DOHH2 (cell line): ENCODE results near the gene DEF6.

Source experiments
- EZH2phosphoT487 ChIP-seq: fragments of 200-600 bp; sonication (generic); IDR thresholded peaks from 2 replicates; pipeline ENCODE4 v1.6.1; 2017; ENCODE audit warnings: borderline replicate concordance, mild to moderate bottlenecking, antibody characterized with exemption, low read length, moderate library complexity, mixed read lengths
- TF ChIP-seq, protein P1 (sequence below): fragments of 200-600 bp; sonication (generic); IDR thresholded peaks from one replicate; pipeline ENCODE4 v1.5.1; 2014; ENCODE audit warnings: antibody characterized with exemption, mild to moderate bottlenecking, low read depth, low read length; ENCODE audit not compliant: poor library complexity, severe bottlenecking

DNA sequence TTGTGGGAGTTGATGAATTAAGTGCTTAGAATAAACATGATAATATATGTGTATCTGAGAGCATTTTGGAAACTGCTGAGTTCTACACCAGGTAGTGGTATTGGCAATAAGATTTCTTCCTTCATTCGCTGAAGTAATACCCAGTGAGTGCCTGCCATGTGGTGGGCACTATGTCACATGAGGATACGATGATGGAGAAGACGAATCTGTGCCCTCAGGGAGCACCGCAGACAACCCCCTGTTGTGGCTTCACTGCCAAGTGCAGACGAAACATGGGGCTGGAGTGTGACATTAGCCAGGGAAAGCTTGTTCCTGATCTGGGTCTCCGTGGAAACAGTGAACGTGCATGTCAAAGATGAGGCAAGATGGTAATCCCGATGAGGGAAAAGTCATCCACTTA is 30.2 kb upstream of the DEF6 start:
- TF ChIP-seq, protein P1, sequence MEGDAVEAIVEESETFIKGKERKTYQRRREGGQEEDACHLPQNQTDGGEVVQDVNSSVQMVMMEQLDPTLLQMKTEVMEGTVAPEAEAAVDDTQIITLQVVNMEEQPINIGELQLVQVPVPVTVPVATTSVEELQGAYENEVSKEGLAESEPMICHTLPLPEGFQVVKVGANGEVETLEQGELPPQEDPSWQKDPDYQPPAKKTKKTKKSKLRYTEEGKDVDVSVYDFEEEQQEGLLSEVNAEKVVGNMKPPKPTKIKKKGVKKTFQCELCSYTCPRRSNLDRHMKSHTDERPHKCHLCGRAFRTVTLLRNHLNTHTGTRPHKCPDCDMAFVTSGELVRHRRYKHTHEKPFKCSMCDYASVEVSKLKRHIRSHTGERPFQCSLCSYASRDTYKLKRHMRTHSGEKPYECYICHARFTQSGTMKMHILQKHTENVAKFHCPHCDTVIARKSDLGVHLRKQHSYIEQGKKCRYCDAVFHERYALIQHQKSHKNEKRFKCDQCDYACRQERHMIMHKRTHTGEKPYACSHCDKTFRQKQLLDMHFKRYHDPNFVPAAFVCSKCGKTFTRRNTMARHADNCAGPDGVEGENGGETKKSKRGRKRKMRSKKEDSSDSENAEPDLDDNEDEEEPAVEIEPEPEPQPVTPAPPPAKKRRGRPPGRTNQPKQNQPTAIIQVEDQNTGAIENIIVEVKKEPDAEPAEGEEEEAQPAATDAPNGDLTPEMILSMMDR: no peak
- no peak for TF ChIP-seq EZH2phosphoT487
